ENCODE data around the gene MAP1B. TPM values are rescaled to one million over a fixed set of nuclear protein-coding genes. Genes with fewer than 3 reads are reported as not detected.

Gene MAP1B
- total and polyA plus RNA-seq, 9 of the 15 experiments (the other 6 are each of a cell fraction or from before 2014, with no cell fraction given) = 5.2 to 66.1 (median 17.3) TPM

- no peaks in the 10 kb centered on the region for H3K4me1 ChIP-seq (replicated peaks in 1 of 2; ENCODE audit: control insufficient read depth in 2 of 2, insufficient read depth in 2 of 2, low read length in 2 of 2)
- ChIA-PET CTCF (ENCODE audit: low intra/inter-chr PET ratio) (no interaction called here), POLR2A (interaction anchor here (0.7 to 1.3 kb wide), 2 partner anchors 11 to 348 kb away, joined by 3 read pairs; no protein-coding TSS in a partner anchor)
- no peaks in the 10 kb centered on the region for H4K20me1 ChIP-seq (replicated peaks; ENCODE audit: control insufficient read depth, insufficient read depth, low read length)
- peaks cover 5% of the 10 kb centered on the region; the same call in 2 of the 3 replicates for H3K36me3 ChIP-seq (ENCODE audit: control insufficient read depth, insufficient read depth, low read length)
- no peak overlapping the region for H2AFZ ChIP-seq (ENCODE audit: low read depth, low read length)
- intact Hi-C loops (cut with micrococcal nuclease) = no loop called here
- no peak overlapping the region for H3K27ac ChIP-seq (ENCODE audit: extremely low read depth, low read depth, low read length)
- no peaks in the 10 kb centered on the region; the same call in 2 of the 3 replicates for H3K79me2 ChIP-seq (ENCODE audit: control insufficient read depth, insufficient read depth, low read length)
- H3K27me3 ChIP-seq (ENCODE audit: control insufficient read depth in 2 of 2, insufficient read depth in 2 of 2, low read length in 2 of 2) = no peaks in the 10 kb centered on the region
- TF ChIP-seq HOMEZ (CRISPR knock-in tag; IDR thresholded peaks at IDR 0.05) = no peak
- TF ChIP-seq IRF1 (CRISPR knock-in tag; IDR thresholded peaks at IDR 0.05; ENCODE audit: borderline replicate concordance) = no peak
- TF ChIP-seq, protein P1, sequence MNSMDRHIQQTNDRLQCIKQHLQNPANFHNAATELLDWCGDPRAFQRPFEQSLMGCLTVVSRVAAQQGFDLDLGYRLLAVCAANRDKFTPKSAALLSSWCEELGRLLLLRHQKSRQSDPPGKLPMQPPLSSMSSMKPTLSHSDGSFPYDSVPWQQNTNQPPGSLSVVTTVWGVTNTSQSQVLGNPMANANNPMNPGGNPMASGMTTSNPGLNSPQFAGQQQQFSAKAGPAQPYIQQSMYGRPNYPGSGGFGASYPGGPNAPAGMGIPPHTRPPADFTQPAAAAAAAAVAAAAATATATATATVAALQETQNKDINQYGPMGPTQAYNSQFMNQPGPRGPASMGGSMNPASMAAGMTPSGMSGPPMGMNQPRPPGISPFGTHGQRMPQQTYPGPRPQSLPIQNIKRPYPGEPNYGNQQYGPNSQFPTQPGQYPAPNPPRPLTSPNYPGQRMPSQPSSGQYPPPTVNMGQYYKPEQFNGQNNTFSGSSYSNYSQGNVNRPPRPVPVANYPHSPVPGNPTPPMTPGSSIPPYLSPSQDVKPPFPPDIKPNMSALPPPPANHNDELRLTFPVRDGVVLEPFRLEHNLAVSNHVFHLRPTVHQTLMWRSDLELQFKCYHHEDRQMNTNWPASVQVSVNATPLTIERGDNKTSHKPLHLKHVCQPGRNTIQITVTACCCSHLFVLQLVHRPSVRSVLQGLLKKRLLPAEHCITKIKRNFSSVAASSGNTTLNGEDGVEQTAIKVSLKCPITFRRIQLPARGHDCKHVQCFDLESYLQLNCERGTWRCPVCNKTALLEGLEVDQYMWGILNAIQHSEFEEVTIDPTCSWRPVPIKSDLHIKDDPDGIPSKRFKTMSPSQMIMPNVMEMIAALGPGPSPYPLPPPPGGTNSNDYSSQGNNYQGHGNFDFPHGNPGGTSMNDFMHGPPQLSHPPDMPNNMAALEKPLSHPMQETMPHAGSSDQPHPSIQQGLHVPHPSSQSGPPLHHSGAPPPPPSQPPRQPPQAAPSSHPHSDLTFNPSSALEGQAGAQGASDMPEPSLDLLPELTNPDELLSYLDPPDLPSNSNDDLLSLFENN (IDR thresholded peaks at IDR 0.05; ENCODE audit: low read depth in 2 of 2, low read length in 2 of 2) = no peak
- TF ChIP-seq GATA2 (CRISPR knock-in tag; IDR thresholded peaks at IDR 0.05) = no peak
- TF ChIP-seq ZNF830 (CRISPR knock-in tag; IDR thresholded peaks at IDR 0.05) = no peak
- TF ChIP-seq BDP1 (IDR thresholded peaks at IDR 0.05; ENCODE audit: insufficient read depth, insufficient read length) = no peak
- TF ChIP-seq FOXA1 (IDR thresholded peaks at IDR 0.05; ENCODE audit: borderline replicate concordance) = no peak
- TF ChIP-seq NCOA6 (IDR thresholded peaks at IDR 0.05) = no peak
- TF ChIP-seq CBX3 (IDR thresholded peaks at IDR 0.05; ENCODE audit: borderline replicate concordance in 1 of 2, low read length in 2 of 2) = no peak
- DNase-seq (ENCODE audit: extremely low read depth in 1 of 4, low spot score in 3 of 4) = no peak
- ATAC-seq = no peak
- H3K9ac ChIP-seq (ENCODE audit: insufficient read depth in 1 of 2, low read depth in 2 of 2, low read length in 2 of 2) = no peak overlapping the region
- H3K4me2 ChIP-seq (ENCODE audit: insufficient read depth, low read length) = no peak overlapping the region
- no peaks in the 10 kb centered on the region for H3K9me3 ChIP-seq (replicated peaks; ENCODE audit: control insufficient read depth, insufficient read depth, low read depth, low read length)
- WGBS (ENCODE audit: insufficient coverage, low coverage, missing lambda C conversion rate) = 88% methylated on average over 2 of the region's 2 CpGs
- FAIRE-seq = no peak
- in situ Hi-C loops (cut with MboI) = no loop called here
- no peak overlapping the region for H3K4me3 ChIP-seq
- BruUV-seq (replicated peaks) = no TSS peak
- H3K9me1 ChIP-seq (ENCODE audit: control insufficient read depth, insufficient read depth, low read length) = no peaks in the 10 kb centered on the region
These were observed 23.1 kb downstream of the MAP1B start for GRCh38 chr5:72130351-72130761.

All from K562 (cell line).